Mucosa of descending colon (tissue), 3 donors: Measurements from ENCODE around the gene WNK2. TPM values are rescaled to one million over a fixed set of nuclear protein-coding genes. Genes with fewer than 3 reads are reported as not detected.

Experiments
- ATAC-seq: fragments of 200-7000 bp; cut with Tn5 transposase; one replicate; pipeline ENCODE4 v1.9.1; 2020; ENCODE audit warnings: mild to moderate bottlenecking, moderate library complexity
- DNase-seq, 3 donors: peaks; one replicate each; pipeline ENCODE4 v3.0.0-alpha.2; 2020
- H3K36me3 ChIP-seq: fragments of 200-600 bp; one replicate; pipeline ENCODE4 v1.8.0; 2021; ENCODE audit warnings: low read depth, mild to moderate bottlenecking
- H3K4me1 ChIP-seq: fragments of 200-600 bp; one replicate; pipeline ENCODE4 v1.8.0; 2021; ENCODE audit warnings: low read depth, mild to moderate bottlenecking
- H3K4me3 ChIP-seq: fragments of 200-600 bp; one replicate; pipeline ENCODE4 v1.8.0; 2021; ENCODE audit warnings: mild to moderate bottlenecking
- H3K9me3 ChIP-seq: fragments of 200-600 bp; one replicate; pipeline ENCODE4 v1.8.0; 2021; ENCODE audit warnings: mild to moderate bottlenecking
- CTCF ChIP-seq: fragments of 200-600 bp; IDR thresholded peaks from one replicate; pipeline ENCODE4 v1.8.0; 2022; ENCODE audit warnings: antibody characterized with exemption, mild to moderate bottlenecking
- intact Hi-C, 2 donors: fragments of 100-400 bp; cut with DNase I in 1 of 2; cut with micrococcal nuclease in 1 of 2; formaldehyde crosslinking; loops; one replicate each; pipeline versions ENCODE4 v1.11.0 to v1.11.1; 2022; cut with DNase I, micrococcal nuclease
- total RNA-seq, 3 donors: library from RNA; stranded (reverse); fragmentation: NEBNext Ultra II Directional in 2 of 3; extraction: Animal tissue kit (Norgen Biotek cat#: 25700) in 2 of 3; gene quantifications; one replicate each; pipeline versions ENCODE4 v1.2.1 to v1.2.4, GENCODE V29; 2021 to 2023
- donor health status: DM: no; HTN: no; CAD: no; lungs with moderate emphysema.
- donor health status: DM: no; HTN: no; CAD: no.
- donor health status: DM: no; HTN: yes; CAD: no.

Gene WNK2
- total RNA-seq, 3 donors from 2014 or later, result 175 to 276 (median 201) TPM

GRCh38 chr9:93261735-93262523, 78.0 kb downstream of the WNK2 start:
- H3K4me3 ChIP-seq, result no peak overlapping the region
- no peak for TF ChIP-seq CTCF
- H3K4me1 ChIP-seq, result peaks cover 6% of the 10 kb centered on the region
- no peaks in the 10 kb centered on the region for H3K36me3 ChIP-seq
- ATAC-seq (no peak), DNase-seq (peak in 1 of 3 donors; percentile 32)
- intact Hi-C loops, result no loop called here
- no peaks in the 10 kb centered on the region for H3K9me3 ChIP-seq

- H3K36me3 ChIP-seq, result no peaks in the 10 kb centered on the region
- no peaks in the 10 kb centered on the region for H3K9me3 ChIP-seq
- intact Hi-C loops, result no loop called here
- H3K4me1 ChIP-seq, result peaks cover 6% of the 10 kb centered on the region
- no peak overlapping the region for H3K4me3 ChIP-seq
- peak in 2 of 3 donors; percentile 40 to 43 for DNase-seq
- TF ChIP-seq CTCF, result no peak
- ATAC-seq, result peak; percentile 60
Measured at GRCh38 chr9:93262537-93263310, 78.8 kb downstream of the WNK2 start.

GRCh38 chr9:93263334-93264229, 79.6 kb downstream of the WNK2 start:
- ATAC-seq (no peak), DNase-seq (peak in 1 of 3 donors; percentile 18)
- no peaks in the 10 kb centered on the region for H3K36me3 ChIP-seq
- peaks cover 13% of the 10 kb centered on the region for H3K4me1 ChIP-seq
- H3K4me3 ChIP-seq, result no peak overlapping the region
- intact Hi-C loops, result no loop called here
- no peak for TF ChIP-seq CTCF
- H3K9me3 ChIP-seq, result no peaks in the 10 kb centered on the region

- no peaks in the 10 kb centered on the region for H3K9me3 ChIP-seq
- no peak for TF ChIP-seq CTCF
- DNase-seq (peak in 1 of 3 donors; percentile 17), ATAC-seq (no peak)
- H3K4me3 ChIP-seq, result no peak overlapping the region
- intact Hi-C loops, result no loop called here
- H3K36me3 ChIP-seq, result no peaks in the 10 kb centered on the region
- peaks cover 16% of the 10 kb centered on the region for H3K4me1 ChIP-seq
Measured at GRCh38 chr9:93264338-93265125, 80.6 kb downstream of the WNK2 start.
